Tibial artery (tissue), 4 donors: ENCODE data around the gene LGI2.
"Not testable (repeated sequence)": the region's sequence is repeated elsewhere in the genome, so short reads cannot be mapped to it uniquely, and the experiment has no call there.

ENCODE experiments used
- DNase-seq, 2 donors: peaks; one replicate each; pipeline ENCODE4 v3.0.0-alpha.2; 2019
- H3K27ac ChIP-seq, 2 donors: fragments of 200-600 bp; sonication (generic) in 1 of 2; 1 replicate in 1 of 2; 2 replicates in 1 of 2; pipeline ENCODE4 v1.5.1; 2018 to 2019; ENCODE audit warnings: mild to moderate bottlenecking in 1 of 2
- H3K27me3 ChIP-seq, 2 donors: fragments of 200-600 bp; sonication (generic) in 1 of 2; one replicate each; pipeline versions ENCODE4 v1.5.1 to v1.6.0; 2016 to 2019
- H3K36me3 ChIP-seq, 3 donors: fragments of 200-600 bp; sonication (generic) in 2 of 3; one replicate each; pipeline ENCODE4 v1.5.1; 2016 to 2019; ENCODE audit warnings: mild to moderate bottlenecking in 2 of 3
- H3K4me1 ChIP-seq, 4 donors: fragments of 200-600 bp; sonication (generic) in 2 of 4; 1 replicate in 3 of 4; 2 replicates in 1 of 4; pipeline ENCODE4 v1.5.1; 2016 to 2019
- H3K4me3 ChIP-seq, 2 donors: fragments of 200-600 bp; sonication (generic) in 1 of 2; 1 replicate in 1 of 2; 2 replicates in 1 of 2; pipeline ENCODE4 v1.5.1; 2018 to 2019; ENCODE audit warnings: mild to moderate bottlenecking in 2 of 2
- H3K9me3 ChIP-seq, 3 donors: fragments of 200-600 bp; sonication (generic) in 1 of 3; one replicate each; pipeline ENCODE4 v1.5.1; 2016 to 2019
- CTCF ChIP-seq, 2 experiments: fragments of 200-600 bp in 1 of 2; fragments of 450-650 bp in 1 of 2; IDR thresholded peaks; one replicate each; pipeline ENCODE4 v1.5.1; 2017 to 2019; ENCODE audit warnings: antibody characterized with exemption in 2 of 2, mild to moderate bottlenecking in 1 of 2, moderate library complexity in 1 of 2
- intact Hi-C: fragments of 100-400 bp; cut with DNase I; formaldehyde crosslinking; loops from one replicate; pipeline ENCODE4 v1.15.0; 2023; ENCODE audit warnings: low total_unique reads

LGI2 gene

GRCh38 chr4:25059791-25060190 is 29.0 kb upstream of the LGI2 start:
- Histone ChIP-seq H3K36me3 (no peaks in the 10 kb centered on the region), H3K27ac (peak overlapping the region; percentile 62 to 69), H3K4me1 (peaks cover 0 to 31% (median 0%) of the 10 kb centered on the region in 4 donors), H3K4me3 (no peak overlapping the region), H3K27me3 (no peaks in the 10 kb centered on the region), H3K9me3 (no peaks in the 10 kb centered on the region)
- no peak for TF ChIP-seq CTCF (IDR thresholded peaks at IDR 0.05)
- no peak for DNase-seq
- intact Hi-C loops: loop anchor here (10.0 kb wide), 1 partner anchor 265 kb away; the partner anchor contains the start of gene SOD3

GRCh38 chr4:25058796-25059195 is 28.1 kb upstream of the LGI2 start:
- peaks cover 0 to 31% (median 0%) of the 10 kb centered on the region in 4 donors for H3K4me1 ChIP-seq
- no peak overlapping the region for H3K27ac ChIP-seq
- no peak for DNase-seq
- H3K9me3 ChIP-seq: no peaks in the 10 kb centered on the region
- no peaks in the 10 kb centered on the region for H3K36me3 ChIP-seq
- no peak for TF ChIP-seq CTCF (IDR thresholded peaks at IDR 0.05)
- H3K27me3 ChIP-seq: no peaks in the 10 kb centered on the region
- intact Hi-C loops: no loop called here
- H3K4me3 ChIP-seq: no peak overlapping the region

GRCh38 chr4:25057299-25057698 is 26.6 kb upstream of the LGI2 start:
- no peak overlapping the region for H3K4me3 ChIP-seq
- H3K4me1 ChIP-seq: peaks cover 0 to 31% (median 0%) of the 10 kb centered on the region in 4 donors
- H3K36me3 ChIP-seq: no peaks in the 10 kb centered on the region
- no peak for DNase-seq
- no peak overlapping the region for H3K27ac ChIP-seq
- no peak for TF ChIP-seq CTCF (IDR thresholded peaks at IDR 0.05)
- no peaks in the 10 kb centered on the region for H3K9me3 ChIP-seq
- no peaks in the 10 kb centered on the region for H3K27me3 ChIP-seq
- intact Hi-C loops: no loop called here

- H3K36me3 ChIP-seq, H3K27ac ChIP-seq, H3K4me3 ChIP-seq, H3K9me3 ChIP-seq, H3K27me3 ChIP-seq, H3K4me1 ChIP-seq, DNase-seq, intact Hi-C loops: not testable (repeated sequence)
Observed at GRCh38 chr4:25052037-25052436, 21.3 kb upstream of the LGI2 start.

- no peaks in the 10 kb centered on the region for H3K36me3 ChIP-seq
- H3K27me3 ChIP-seq: no peaks in the 10 kb centered on the region
- no peak overlapping the region for H3K27ac ChIP-seq
- no peak for TF ChIP-seq CTCF (IDR thresholded peaks at IDR 0.05)
- H3K4me1 ChIP-seq: no peaks in the 10 kb centered on the region
- intact Hi-C loops: no loop called here
- no peak overlapping the region for H3K4me3 ChIP-seq
- H3K9me3 ChIP-seq: no peaks in the 10 kb centered on the region
- no peak for DNase-seq
Observed at GRCh38 chr4:25051534-25051933, 20.8 kb upstream of the LGI2 start.

- H3K27ac ChIP-seq: no peak overlapping the region
- H3K27me3 ChIP-seq: no peaks in the 10 kb centered on the region
- no peak for TF ChIP-seq CTCF (IDR thresholded peaks at IDR 0.05)
- H3K4me1 ChIP-seq: no peaks in the 10 kb centered on the region
- H3K9me3 ChIP-seq: no peaks in the 10 kb centered on the region
- no peak overlapping the region for H3K4me3 ChIP-seq
- H3K36me3 ChIP-seq: no peaks in the 10 kb centered on the region
- intact Hi-C loops: no loop called here
- DNase-seq: no peak
Observed at GRCh38 chr4:25050370-25051078, 19.8 kb upstream of the LGI2 start.
